Sigmoid colon (tissue), 4 donors: Measurements from ENCODE around the gene SERPINF2.

Source experiments
- POLR2A ChIP-seq, 2 donors: fragments of 450-650 bp; IDR thresholded peaks; one replicate each; pipeline ENCODE4 v1.6.1; 2016; ENCODE audit warnings: antibody characterized with exemption in 2 of 2, mild to moderate bottlenecking in 2 of 2, moderate library complexity in 2 of 2
- POLR2AphosphoS5 ChIP-seq, 4 donors: sonication (generic); formaldehyde crosslinking; IDR thresholded peaks; one replicate each; pipeline ENCODE4 v1.6.1; 2017; ENCODE audit warnings: antibody characterized with exemption in 4 of 4
- TF ChIP-seq, protein P1 (sequence below), 4 experiments: fragments of 450-650 bp in 3 of 4; fragments of 200-600 bp in 1 of 4; IDR thresholded peaks; one replicate each; pipeline ENCODE4 v1.5.1; 2016 to 2019; ENCODE audit warnings: antibody characterized with exemption in 4 of 4, mild to moderate bottlenecking in 3 of 4, moderate library complexity in 2 of 4

DNA sequence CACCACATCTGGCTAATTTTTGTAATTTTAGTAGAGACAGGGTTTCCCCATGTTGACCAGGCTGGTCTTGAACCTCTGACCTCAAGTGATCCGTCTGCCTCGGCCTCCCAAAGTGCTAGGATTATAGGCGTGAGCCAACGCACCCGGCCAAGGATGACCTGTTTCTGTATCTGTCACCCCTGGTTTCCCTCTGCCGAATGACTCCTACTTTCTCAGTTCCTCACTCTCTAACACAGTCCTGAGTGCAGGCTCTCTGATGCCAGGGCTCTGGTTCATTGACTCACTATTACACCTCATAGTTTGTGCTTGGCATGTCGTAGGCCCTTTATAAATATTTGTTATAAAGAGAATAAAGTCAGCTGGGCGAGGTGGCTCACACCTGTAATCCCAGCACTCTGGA lies 47.3 kb upstream of the SERPINF2 start:
- TF ChIP-seq, protein P1, sequence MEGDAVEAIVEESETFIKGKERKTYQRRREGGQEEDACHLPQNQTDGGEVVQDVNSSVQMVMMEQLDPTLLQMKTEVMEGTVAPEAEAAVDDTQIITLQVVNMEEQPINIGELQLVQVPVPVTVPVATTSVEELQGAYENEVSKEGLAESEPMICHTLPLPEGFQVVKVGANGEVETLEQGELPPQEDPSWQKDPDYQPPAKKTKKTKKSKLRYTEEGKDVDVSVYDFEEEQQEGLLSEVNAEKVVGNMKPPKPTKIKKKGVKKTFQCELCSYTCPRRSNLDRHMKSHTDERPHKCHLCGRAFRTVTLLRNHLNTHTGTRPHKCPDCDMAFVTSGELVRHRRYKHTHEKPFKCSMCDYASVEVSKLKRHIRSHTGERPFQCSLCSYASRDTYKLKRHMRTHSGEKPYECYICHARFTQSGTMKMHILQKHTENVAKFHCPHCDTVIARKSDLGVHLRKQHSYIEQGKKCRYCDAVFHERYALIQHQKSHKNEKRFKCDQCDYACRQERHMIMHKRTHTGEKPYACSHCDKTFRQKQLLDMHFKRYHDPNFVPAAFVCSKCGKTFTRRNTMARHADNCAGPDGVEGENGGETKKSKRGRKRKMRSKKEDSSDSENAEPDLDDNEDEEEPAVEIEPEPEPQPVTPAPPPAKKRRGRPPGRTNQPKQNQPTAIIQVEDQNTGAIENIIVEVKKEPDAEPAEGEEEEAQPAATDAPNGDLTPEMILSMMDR (IDR thresholded peaks at IDR 0.05): no peak
- TF ChIP-seq POLR2AphosphoS5 (IDR thresholded peaks at IDR 0.05) (no peak), POLR2A (IDR thresholded peaks at IDR 0.05) (no peak)
